ENCODE data around the gene PTCH1. TPM values are rescaled to one million over a fixed set of nuclear protein-coding genes. Genes with fewer than 3 reads are reported as not detected.

Gene PTCH1
- total RNA-seq, 1 donor from 2014 or later, result 4.7 TPM

- no peaks in the 10 kb centered on the region for H3K4me1 ChIP-seq (ENCODE audit: control insufficient read depth in 3 of 3, insufficient read depth in 3 of 3, low read length in 3 of 3)
- peaks cover 6 to 10% (median 7%) of the 10 kb centered on the region in 3 donors for H3K9me3 ChIP-seq (ENCODE audit: control insufficient read depth in 3 of 3, low read length in 3 of 3)
- H3K4me3 ChIP-seq (ENCODE audit: low read length in 3 of 3), result no peak overlapping the region
- no peak overlapping the region for H3K9ac ChIP-seq (ENCODE audit: low read depth in 1 of 3, low read length in 3 of 3)
- peaks cover 11 to 13% (median 12%) of the 10 kb centered on the region in 3 donors for H3K36me3 ChIP-seq (ENCODE audit: control insufficient read depth in 3 of 3, insufficient read depth in 3 of 3, low read length in 3 of 3)
- H3K27ac ChIP-seq (ENCODE audit: low read depth, low read length), result no peak overlapping the region
- no peaks in the 10 kb centered on the region for H3K27me3 ChIP-seq (ENCODE audit: control insufficient read depth in 3 of 3, insufficient read depth in 3 of 3, low read length in 3 of 3)
Measured at GRCh38 chr9:95419444-95419843, 97.3 kb downstream of the PTCH1 start.

- Histone ChIP-seq H3K27ac (ENCODE audit: low read depth, low read length) (no peak overlapping the region), H3K9me3 (ENCODE audit: control insufficient read depth in 3 of 3, low read length in 3 of 3) (no peaks in the 10 kb centered on the region), H3K9ac (ENCODE audit: low read depth in 1 of 3, low read length in 3 of 3) (no peak overlapping the region), H3K4me3 (ENCODE audit: low read length in 3 of 3) (no peak overlapping the region), H3K27me3 (ENCODE audit: control insufficient read depth in 3 of 3, insufficient read depth in 3 of 3, low read length in 3 of 3) (no peaks in the 10 kb centered on the region), H3K4me1 (ENCODE audit: control insufficient read depth in 3 of 3, insufficient read depth in 3 of 3, low read length in 3 of 3) (no peaks in the 10 kb centered on the region), H3K36me3 (ENCODE audit: control insufficient read depth in 3 of 3, insufficient read depth in 3 of 3, low read length in 3 of 3) (no peaks in the 10 kb centered on the region)
Measured at GRCh38 chr9:95415158-95415557, 101.6 kb downstream of the PTCH1 start.

- Histone ChIP-seq H3K4me1 (ENCODE audit: control insufficient read depth in 3 of 3, insufficient read depth in 3 of 3, low read length in 3 of 3) (no peaks in the 10 kb centered on the region), H3K36me3 (ENCODE audit: control insufficient read depth in 3 of 3, insufficient read depth in 3 of 3, low read length in 3 of 3) (no peaks in the 10 kb centered on the region), H3K9me3 (ENCODE audit: control insufficient read depth in 3 of 3, low read length in 3 of 3) (no peaks in the 10 kb centered on the region), H3K4me3 (ENCODE audit: low read length in 3 of 3) (no peak overlapping the region), H3K27me3 (ENCODE audit: control insufficient read depth in 3 of 3, insufficient read depth in 3 of 3, low read length in 3 of 3) (no peaks in the 10 kb centered on the region), H3K27ac (ENCODE audit: low read depth, low read length) (no peak overlapping the region), H3K9ac (ENCODE audit: low read depth in 1 of 3, low read length in 3 of 3) (no peak overlapping the region)
Measured at GRCh38 chr9:95413793-95414192, 103.0 kb downstream of the PTCH1 start.

- no peaks in the 10 kb centered on the region for H3K4me1 ChIP-seq (ENCODE audit: control insufficient read depth in 3 of 3, insufficient read depth in 3 of 3, low read length in 3 of 3)
- H3K9me3 ChIP-seq (ENCODE audit: control insufficient read depth in 3 of 3, low read length in 3 of 3), result no peaks in the 10 kb centered on the region
- no peak overlapping the region for H3K4me3 ChIP-seq (ENCODE audit: low read length in 3 of 3)
- no peaks in the 10 kb centered on the region for H3K36me3 ChIP-seq (ENCODE audit: control insufficient read depth in 3 of 3, insufficient read depth in 3 of 3, low read length in 3 of 3)
- no peak overlapping the region for H3K9ac ChIP-seq (ENCODE audit: low read depth in 1 of 3, low read length in 3 of 3)
- H3K27me3 ChIP-seq (ENCODE audit: control insufficient read depth in 3 of 3, insufficient read depth in 3 of 3, low read length in 3 of 3), result no peaks in the 10 kb centered on the region
- no peak overlapping the region for H3K27ac ChIP-seq (ENCODE audit: low read depth, low read length)
Measured at GRCh38 chr9:95411054-95411892, 105.5 kb downstream of the PTCH1 start.

GRCh38 chr9:95409650-95410426, 106.9 kb downstream of the PTCH1 start:
- Histone ChIP-seq H3K4me1 (ENCODE audit: control insufficient read depth in 3 of 3, insufficient read depth in 3 of 3, low read length in 3 of 3) (no peaks in the 10 kb centered on the region), H3K27me3 (ENCODE audit: control insufficient read depth in 3 of 3, insufficient read depth in 3 of 3, low read length in 3 of 3) (no peaks in the 10 kb centered on the region), H3K9ac (ENCODE audit: low read depth in 1 of 3, low read length in 3 of 3) (no peak overlapping the region), H3K4me3 (ENCODE audit: low read length in 3 of 3) (no peak overlapping the region), H3K27ac (ENCODE audit: low read depth, low read length) (no peak overlapping the region), H3K36me3 (ENCODE audit: control insufficient read depth in 3 of 3, insufficient read depth in 3 of 3, low read length in 3 of 3) (no peaks in the 10 kb centered on the region), H3K9me3 (ENCODE audit: control insufficient read depth in 3 of 3, low read length in 3 of 3) (no peaks in the 10 kb centered on the region)

GRCh38 chr9:95407524-95407923, 109.2 kb downstream of the PTCH1 start:
- H3K9ac ChIP-seq (ENCODE audit: low read depth in 1 of 3, low read length in 3 of 3), result no peak overlapping the region
- no peaks in the 10 kb centered on the region for H3K27me3 ChIP-seq (ENCODE audit: control insufficient read depth in 3 of 3, insufficient read depth in 3 of 3, low read length in 3 of 3)
- no peaks in the 10 kb centered on the region for H3K4me1 ChIP-seq (ENCODE audit: control insufficient read depth in 3 of 3, insufficient read depth in 3 of 3, low read length in 3 of 3)
- H3K27ac ChIP-seq (ENCODE audit: low read depth, low read length), result no peak overlapping the region
- peaks cover 0 to 3% (median 0%) of the 10 kb centered on the region in 3 donors for H3K9me3 ChIP-seq (ENCODE audit: control insufficient read depth in 3 of 3, low read length in 3 of 3)
- H3K36me3 ChIP-seq (ENCODE audit: control insufficient read depth in 3 of 3, insufficient read depth in 3 of 3, low read length in 3 of 3), result no peaks in the 10 kb centered on the region
- no peak overlapping the region for H3K4me3 ChIP-seq (ENCODE audit: low read length in 3 of 3)

- no peak overlapping the region for H3K27ac ChIP-seq (ENCODE audit: low read depth, low read length)
- H3K27me3 ChIP-seq (ENCODE audit: control insufficient read depth in 3 of 3, insufficient read depth in 3 of 3, low read length in 3 of 3), result no peaks in the 10 kb centered on the region
- H3K36me3 ChIP-seq (ENCODE audit: control insufficient read depth in 3 of 3, insufficient read depth in 3 of 3, low read length in 3 of 3), result no peaks in the 10 kb centered on the region
- H3K4me3 ChIP-seq (ENCODE audit: low read length in 3 of 3), result no peak overlapping the region
- H3K9me3 ChIP-seq (ENCODE audit: control insufficient read depth in 3 of 3, low read length in 3 of 3), result peaks cover 0 to 3% (median 0%) of the 10 kb centered on the region in 3 donors
- no peak overlapping the region for H3K9ac ChIP-seq (ENCODE audit: low read depth in 1 of 3, low read length in 3 of 3)
- no peaks in the 10 kb centered on the region for H3K4me1 ChIP-seq (ENCODE audit: control insufficient read depth in 3 of 3, insufficient read depth in 3 of 3, low read length in 3 of 3)
Measured at GRCh38 chr9:95406121-95406520, 110.7 kb downstream of the PTCH1 start.

GRCh38 chr9:95399261-95399660, 117.5 kb downstream of the PTCH1 start:
- no peaks in the 10 kb centered on the region for H3K36me3 ChIP-seq (ENCODE audit: control insufficient read depth in 3 of 3, insufficient read depth in 3 of 3, low read length in 3 of 3)
- H3K9ac ChIP-seq (ENCODE audit: low read depth in 1 of 3, low read length in 3 of 3), result no peak overlapping the region
- no peak overlapping the region for H3K4me3 ChIP-seq (ENCODE audit: low read length in 3 of 3)
- no peaks in the 10 kb centered on the region for H3K27me3 ChIP-seq (ENCODE audit: control insufficient read depth in 3 of 3, insufficient read depth in 3 of 3, low read length in 3 of 3)
- peaks cover 0 to 6% (median 4%) of the 10 kb centered on the region in 3 donors for H3K4me1 ChIP-seq (ENCODE audit: control insufficient read depth in 3 of 3, insufficient read depth in 3 of 3, low read length in 3 of 3)
- H3K9me3 ChIP-seq (ENCODE audit: control insufficient read depth in 3 of 3, low read length in 3 of 3), result peaks cover 0 to 3% (median 0%) of the 10 kb centered on the region in 3 donors
- H3K27ac ChIP-seq (ENCODE audit: low read depth, low read length), result no peak overlapping the region

Measured in skeletal muscle tissue (tissue), 4 donors.